ENCODE data around the gene TARS2.

- no peak for TF ChIP-seq EZH2 (IDR thresholded peaks at IDR 0.05; ENCODE audit: insufficient read depth, poor library complexity, severe bottlenecking)
- TF ChIP-seq EZH2phosphoT487 (IDR thresholded peaks at IDR 0.05; ENCODE audit: insufficient read depth, low read depth), result no peak
These were observed 31.0 kb upstream of the TARS2 start for GRCh38 chr1:150456146-150456647.
